ENCODE data around the gene CCR5. TPM values are rescaled to one million over a fixed set of nuclear protein-coding genes. Genes with fewer than 3 reads are reported as not detected.

CCR5 gene
- total and polyA plus RNA-seq, 2 of the 8 experiments (the other 6 are each of a cell fraction or from before 2014, with no cell fraction given) = not detected

GRCh38 chr3:46389306-46389705 is 18.6 kb downstream of the CCR5 start:
- POLR2A ChIA-PET (ENCODE audit: partially characterized antibody) = no interaction called here
- H2AK5ac ChIP-seq (ENCODE audit: low read depth, low read length) = no peak overlapping the region
- no peaks in the 10 kb centered on the region for H3K79me1 ChIP-seq (ENCODE audit: low read depth, low read length)
- no peaks in the 10 kb centered on the region for H3K79me2 ChIP-seq (ENCODE audit: control insufficient read depth in 1 of 2, insufficient read depth in 2 of 2, low read length in 2 of 2)
- no peak overlapping the region for H4K5ac ChIP-seq (ENCODE audit: insufficient read length, low read depth, low read length)
- H2BK12ac ChIP-seq (ENCODE audit: low read depth, low read length) = no peak overlapping the region
- no peak overlapping the region for H4K91ac ChIP-seq (replicated peaks; ENCODE audit: insufficient read length, low read length)
- no peaks in the 10 kb centered on the region for H3K9me3 ChIP-seq (ENCODE audit: insufficient read depth in 2 of 2, low read depth in 1 of 2, low read length in 1 of 2)
- peaks cover 0 to 6% (median 0%) of the 10 kb centered on the region in 4 experiments; a peak in 1 of 7 replicates for H3K4me1 ChIP-seq (replicated peaks in 1 of 4; ENCODE audit: control insufficient read depth in 3 of 4, insufficient read depth in 4 of 4, low read length in 3 of 4)
- H3K36me3 ChIP-seq (ENCODE audit: control insufficient read depth in 2 of 4, insufficient read depth in 4 of 4, low read length in 3 of 4) = no peaks in the 10 kb centered on the region
- H2BK15ac ChIP-seq (ENCODE audit: low read length) = no peak overlapping the region
- no peak overlapping the region for H3K56ac ChIP-seq (replicated peaks; ENCODE audit: insufficient read length, low read depth, low read length)
- H4K20me1 ChIP-seq (replicated peaks in 1 of 2; ENCODE audit: control insufficient read depth in 1 of 2, insufficient read depth in 2 of 2, low read length in 2 of 2) = no peaks in the 10 kb centered on the region
- H3K27me3 ChIP-seq (replicated peaks in 1 of 4; ENCODE audit: control insufficient read depth in 3 of 4, extremely low read depth in 1 of 4, insufficient read depth in 3 of 4, low read length in 3 of 4) = no peaks in the 10 kb centered on the region
- H3K18ac ChIP-seq (ENCODE audit: extremely low read depth, low read length) = no peak overlapping the region
- no peaks in the 10 kb centered on the region for H3K23me2 ChIP-seq (ENCODE audit: low read depth, low read length)
- H3K27ac ChIP-seq (ENCODE audit: low read depth, low read length) = no peak overlapping the region
- 74% methylated on average over 6 of the region's 6 CpGs; no CpG with 5 or more reads in 1 of the 2 experiments for WGBS, 2 experiments (ENCODE audit: extremely low coverage in 1 of 2, insufficient coverage in 1 of 2, insufficient read length in 1 of 2, insufficient replicate concordance in 2 of 2, low coverage in 1 of 2, low lambda C conversion rate in 2 of 2, missing lambda C conversion rate in 1 of 2)
- H3K14ac ChIP-seq (ENCODE audit: insufficient read length) = no peak overlapping the region
- DNase-seq (ENCODE audit: low read depth in 1 of 2, low spot score in 2 of 2) = no peak
- H2BK20ac ChIP-seq (ENCODE audit: low read length) = no peak overlapping the region
- H3K4me2 ChIP-seq (ENCODE audit: insufficient read depth in 1 of 2, low read depth in 2 of 2, low read length in 2 of 2) = no peak overlapping the region
- H4K8ac ChIP-seq (ENCODE audit: extremely low read depth, insufficient read depth, low read length) = no peak overlapping the region
- no peak overlapping the region for H2AFZ ChIP-seq (ENCODE audit: low read length)
- no peak for FAIRE-seq
- no peak overlapping the region for H3K4ac ChIP-seq (replicated peaks; ENCODE audit: insufficient read length, low read depth, low read length)
- H3K9ac ChIP-seq (replicated peaks in 1 of 4; ENCODE audit: extremely low read depth in 1 of 4, low read depth in 3 of 4, low read length in 3 of 4) = no peak overlapping the region
- no peak overlapping the region for H3K4me3 ChIP-seq (ENCODE audit: extremely low read depth in 1 of 4, insufficient read depth in 2 of 4, low read depth in 3 of 4, low read length in 4 of 4)
- no peak overlapping the region for H3K23ac ChIP-seq (ENCODE audit: insufficient read length)
- CTCF ChIA-PET (ENCODE audit: partially characterized antibody) = interaction anchor here (0.8 to 1.5 kb wide), 5 partner anchors 8 to 239 kb away, joined by 3 to 6 read pairs (median 3); no protein-coding TSS in a partner anchor
- H2BK5ac ChIP-seq (ENCODE audit: low read depth, low read length) = no peak overlapping the region
- H2BK120ac ChIP-seq (replicated peaks; ENCODE audit: low read depth, low read length) = no peak overlapping the region
- TF ChIP-seq HDAC6 (IDR thresholded peaks at IDR 0.05; ENCODE audit: low read depth, low read length) = no peak
- TF ChIP-seq CHD1 (IDR thresholded peaks at IDR 0.05; ENCODE audit: low read depth, low read length) = no peak
- TF ChIP-seq EGR1 (IDR thresholded peaks at IDR 0.05; ENCODE audit: borderline replicate concordance, low read depth, low read length) = no peak
- no peak for TF ChIP-seq SP1 (IDR thresholded peaks at IDR 0.05; ENCODE audit: low read depth, low read length)
- TF ChIP-seq NANOG (IDR thresholded peaks at IDR 0.05; ENCODE audit: insufficient read depth, low read depth, low read length, poor library complexity, severe bottlenecking) = no peak
- TF ChIP-seq YY1 (IDR thresholded peaks at IDR 0.05; ENCODE audit: low read depth, low read length) = no peak
- no peak for TF ChIP-seq TAF7 (optimal IDR thresholded peaks at IDR 0.05; ENCODE audit: borderline replicate concordance, low read depth, low read length)
- no peak for TF ChIP-seq POLR2AphosphoS5 (IDR thresholded peaks at IDR 0.05; ENCODE audit: low read depth, low read length)
- no peak for TF ChIP-seq EP300 (IDR thresholded peaks at IDR 0.05; ENCODE audit: borderline replicate concordance in 1 of 2, low read depth in 2 of 2, low read length in 2 of 2)
- TF ChIP-seq CBX8 (IDR thresholded peaks at IDR 0.05; ENCODE audit: borderline replicate concordance, low read depth, low read length) = no peak
- no peak for TF ChIP-seq BCL11A (IDR thresholded peaks at IDR 0.05; ENCODE audit: low read depth in 2 of 2, low read length in 2 of 2)
- TF ChIP-seq JUN (IDR thresholded peaks at IDR 0.05; ENCODE audit: low read depth, low read length) = no peak
- TF ChIP-seq ZNF274 (IDR thresholded peaks at IDR 0.05; ENCODE audit: borderline replicate concordance, extremely low read depth, low read length) = no peak
- TF ChIP-seq SP4 (IDR thresholded peaks at IDR 0.05; ENCODE audit: low read length) = no peak
- TF ChIP-seq RBBP5 (IDR thresholded peaks at IDR 0.05; ENCODE audit: borderline replicate concordance, low read depth, low read length) = no peak
- TF ChIP-seq TAF1 (IDR thresholded peaks at IDR 0.05; ENCODE audit: low read depth, low read length) = no peak
